HG03342 (cell line): ENCODE measurements around the gene CCK.

ENCODE experiments used
- ATAC-seq: cut with Tn5 transposase; IDR thresholded peaks from one replicate; pipeline ENCODE4 v1.9.1; 2021; ENCODE audit warnings: mild to moderate bottlenecking, moderate library complexity; ENCODE audit not compliant: unreplicated experiment

Gene CCK

DNA sequence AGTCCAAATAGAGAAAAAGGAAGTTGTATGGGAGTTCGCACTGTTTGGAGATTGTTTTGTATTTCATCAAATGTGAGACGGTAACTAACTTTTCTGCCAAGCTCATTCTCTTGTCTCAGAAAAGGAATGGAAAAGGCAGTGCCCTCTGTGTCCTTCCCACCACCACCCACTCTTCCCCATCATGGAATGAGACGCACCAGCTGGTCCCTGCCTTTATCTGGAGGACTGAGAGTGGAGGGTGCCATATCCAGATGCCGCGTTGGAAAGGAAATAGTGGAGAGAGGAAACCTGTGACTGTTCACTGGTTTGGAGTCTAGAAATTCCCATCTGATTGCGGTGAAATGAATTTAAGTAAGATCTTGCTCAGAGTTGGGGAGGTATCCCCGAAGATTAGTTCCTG is 3.7 kb upstream of the CCK start:
- no peak for ATAC-seq

DNA sequence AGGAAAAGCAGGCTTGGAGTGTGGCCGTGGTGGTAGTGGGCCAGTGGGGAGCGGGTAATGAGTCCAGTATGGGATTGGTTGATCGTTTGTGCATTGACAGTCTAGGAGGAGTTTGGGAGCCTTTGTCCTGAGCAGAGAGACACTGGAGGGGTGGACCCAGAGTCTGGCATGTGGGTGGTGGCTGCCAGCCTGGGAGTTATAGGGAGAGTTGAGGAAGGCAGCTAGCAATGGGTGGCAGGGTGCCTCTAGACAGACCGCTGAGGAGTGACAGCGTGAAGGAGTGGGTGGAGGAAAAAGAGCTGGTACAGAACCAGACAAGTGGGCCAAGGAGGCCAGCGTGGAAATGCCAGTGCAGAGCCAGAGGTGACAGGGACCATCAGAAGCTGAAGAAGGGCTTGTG is 1.9 kb upstream of the CCK start:
- ATAC-seq = no peak

DNA sequence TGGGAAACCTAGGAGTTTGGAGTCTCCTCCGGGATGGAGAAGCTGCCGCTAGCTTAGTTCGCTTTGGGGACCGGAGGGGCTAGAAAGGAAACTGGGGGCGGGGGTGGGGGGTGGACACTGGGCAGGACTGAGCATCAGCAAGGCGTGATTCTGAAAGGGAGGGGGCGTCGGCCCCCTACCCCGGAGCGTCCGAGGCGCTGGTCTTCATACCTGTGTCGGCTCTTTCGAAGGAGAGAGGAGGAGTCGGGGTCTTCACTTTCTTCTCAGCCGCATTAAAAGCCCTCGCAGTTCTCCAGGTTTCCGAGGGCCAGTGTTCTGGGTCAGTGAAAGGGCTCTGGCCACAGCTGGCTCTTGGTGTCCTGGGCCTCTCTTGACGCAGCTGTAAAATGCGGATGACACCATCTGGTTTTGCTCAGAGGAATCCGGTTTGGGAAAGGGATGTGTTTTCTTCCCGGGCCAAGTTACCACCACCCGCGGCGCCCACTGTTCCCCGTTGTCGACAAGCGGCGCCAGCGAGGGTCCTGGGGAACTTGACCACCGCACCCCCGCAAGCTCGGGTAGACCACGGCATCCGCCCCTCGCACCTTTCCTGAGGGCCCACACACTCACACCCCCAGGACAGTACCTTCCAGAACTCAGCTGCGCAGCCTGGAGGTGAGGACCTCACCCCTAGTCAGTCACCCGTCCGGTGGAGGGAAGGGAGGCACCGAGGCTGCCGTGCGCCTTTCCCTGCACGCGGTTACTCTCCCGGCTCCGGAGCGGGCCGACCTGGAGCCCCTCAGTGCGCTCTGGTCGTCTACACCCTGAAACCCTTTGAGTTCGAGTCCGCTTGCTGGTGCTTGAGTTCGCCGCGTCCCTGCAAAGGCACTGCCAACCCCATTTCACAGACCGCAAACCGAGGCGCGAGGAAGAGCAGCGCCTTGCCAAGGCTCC is 660 bp downstream of the CCK start:
- ATAC-seq = no peak

GRCh38 chr3:42264399-42265058 is 1.5 kb downstream of the CCK start:
- no peak for ATAC-seq

GRCh38 chr3:42263354-42264346 is 2.3 kb downstream of the CCK start:
- no peak for ATAC-seq

DNA sequence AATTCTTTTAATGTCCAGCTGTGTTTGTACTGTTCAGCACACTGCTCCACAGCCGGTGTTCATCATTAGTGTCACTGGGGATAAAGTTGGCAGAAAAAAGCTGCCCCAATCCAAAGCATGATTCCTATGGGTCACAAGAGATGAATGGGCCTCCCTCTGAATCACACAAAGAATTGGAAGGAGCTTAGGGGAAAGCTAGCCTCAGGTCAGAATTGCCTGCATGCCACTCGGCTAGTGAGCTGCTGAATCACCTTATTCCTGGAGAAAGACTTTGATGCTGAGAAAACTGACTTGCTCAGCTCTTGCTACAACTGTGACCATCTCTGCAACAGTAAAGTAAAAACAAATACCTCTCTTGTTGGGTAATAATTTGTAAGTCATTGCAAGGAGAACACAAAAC is 3.5 kb downstream of the CCK start:
- no peak for ATAC-seq

- no peak for ATAC-seq
These were observed 9.0 kb downstream of the CCK start for GRCh38 chr3:42257007-42257406.

DNA sequence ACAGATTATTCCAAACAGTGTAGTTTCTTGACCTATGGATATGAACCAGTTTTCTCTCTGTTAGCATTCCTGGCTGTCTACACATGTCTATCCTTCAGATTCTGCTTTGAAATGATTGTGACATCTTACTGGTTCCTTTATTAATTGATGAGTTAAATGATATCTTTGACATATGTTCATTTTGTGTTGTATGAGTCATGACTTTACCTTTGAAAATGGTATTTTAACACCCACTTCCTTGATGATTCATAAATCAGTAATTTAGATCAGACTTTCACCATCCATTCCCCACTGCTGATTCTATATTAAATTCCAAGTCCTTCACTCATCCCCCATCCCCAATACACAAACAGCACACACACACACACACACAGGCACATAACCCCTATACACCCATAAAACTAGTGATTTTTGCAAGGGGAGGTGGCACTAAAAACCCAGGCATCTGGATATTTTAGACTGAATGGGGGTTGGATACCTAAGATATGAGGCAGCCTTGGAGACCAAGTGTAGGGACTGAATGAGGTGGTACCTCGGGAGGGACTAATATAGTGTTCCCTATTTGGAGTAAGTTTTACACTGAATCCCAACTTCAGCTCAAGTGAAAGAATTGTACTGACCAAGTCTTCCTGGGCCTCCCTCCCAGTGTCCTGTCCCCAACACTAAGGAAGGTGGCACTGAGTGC is 9.7 kb downstream of the CCK start:
- no peak for ATAC-seq

- ATAC-seq = no peak
These were observed 11.4 kb downstream of the CCK start for GRCh38 chr3:42254566-42254965.

GRCh38 chr3:42250761-42251160 is 15.2 kb downstream of the CCK start:
- no peak for ATAC-seq

DNA sequence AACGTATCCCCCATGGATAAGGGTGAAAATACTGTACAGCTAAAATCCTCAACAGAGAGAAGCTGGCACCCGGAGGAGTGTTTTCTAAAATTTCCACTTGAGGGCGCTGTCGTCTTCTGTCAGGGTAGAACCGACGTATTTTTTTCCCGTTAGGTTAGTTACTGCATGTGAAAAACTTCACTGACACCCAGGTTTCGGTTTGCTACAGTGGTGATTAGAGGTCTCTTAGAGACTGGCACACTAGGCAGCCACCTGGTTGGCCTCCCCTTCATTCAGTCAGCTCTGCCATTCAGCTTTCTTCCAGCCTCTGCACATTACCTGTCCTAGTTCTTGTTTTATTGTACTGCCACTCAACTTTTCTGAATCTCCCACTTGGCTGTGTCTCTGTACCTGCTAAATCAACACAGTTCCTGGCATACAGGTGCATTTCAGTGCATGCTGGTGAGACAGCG is 18.4 kb downstream of the CCK start:
- ATAC-seq = peak; percentile 77

- no peak for ATAC-seq
These were observed 19.9 kb downstream of the CCK start for GRCh38 chr3:42246091-42246490.

DNA sequence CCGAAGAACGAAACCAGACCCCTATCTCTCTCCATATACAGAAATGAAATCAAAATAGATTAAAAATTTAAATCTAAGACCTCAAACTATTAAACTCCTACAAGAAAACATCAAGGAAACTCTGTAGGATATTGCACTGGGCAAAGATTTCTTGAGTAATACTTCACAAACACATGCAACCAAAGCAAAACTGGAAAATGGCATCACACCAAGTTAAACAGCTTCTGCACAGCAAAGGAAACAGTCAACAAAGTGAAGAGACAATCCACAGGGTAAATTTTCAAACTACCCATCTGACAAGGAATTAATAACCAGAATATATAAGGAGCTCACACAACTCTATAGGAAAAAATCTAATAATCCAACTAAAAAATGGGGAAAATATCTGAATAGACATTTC is 29.4 kb downstream of the CCK start:
- ATAC-seq = no peak

GRCh38 chr3:42235532-42235931 is 30.5 kb downstream of the CCK start:
- ATAC-seq = no peak

- ATAC-seq = no peak
These were observed 35.1 kb downstream of the CCK start for GRCh38 chr3:42230860-42231259.

GRCh38 chr3:42229942-42230688 is 35.9 kb downstream of the CCK start:
- ATAC-seq = no peak

- ATAC-seq = no peak
These were observed 36.6 kb downstream of the CCK start for GRCh38 chr3:42229266-42229941.

DNA sequence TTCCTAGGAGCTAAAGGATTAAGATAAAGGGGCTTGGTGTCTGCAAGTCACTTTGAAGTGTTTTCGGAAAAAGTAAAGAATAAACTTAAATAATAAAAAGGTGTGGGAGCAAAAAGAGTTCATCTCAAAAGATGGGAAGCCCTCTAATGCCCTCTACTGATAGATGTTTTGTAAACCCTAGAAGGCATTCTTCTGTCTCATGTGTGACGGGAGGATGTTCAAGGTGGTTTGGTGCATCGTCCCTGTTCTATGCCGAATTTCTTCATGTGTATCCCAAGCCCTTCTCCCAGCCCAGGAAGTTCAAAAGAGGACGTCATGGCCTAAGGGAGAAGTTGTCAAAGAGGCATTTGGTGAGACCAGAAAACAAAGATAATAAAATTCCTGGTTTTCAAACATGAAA is 37.2 kb downstream of the CCK start:
- ATAC-seq = no peak
